Measurements from ENCODE around the gene PXDN.
"Not testable (repeated sequence)": the region's sequence is repeated elsewhere in the genome, so short reads cannot be mapped to it uniquely, and the experiment has no call there.

PXDN gene, protein sequence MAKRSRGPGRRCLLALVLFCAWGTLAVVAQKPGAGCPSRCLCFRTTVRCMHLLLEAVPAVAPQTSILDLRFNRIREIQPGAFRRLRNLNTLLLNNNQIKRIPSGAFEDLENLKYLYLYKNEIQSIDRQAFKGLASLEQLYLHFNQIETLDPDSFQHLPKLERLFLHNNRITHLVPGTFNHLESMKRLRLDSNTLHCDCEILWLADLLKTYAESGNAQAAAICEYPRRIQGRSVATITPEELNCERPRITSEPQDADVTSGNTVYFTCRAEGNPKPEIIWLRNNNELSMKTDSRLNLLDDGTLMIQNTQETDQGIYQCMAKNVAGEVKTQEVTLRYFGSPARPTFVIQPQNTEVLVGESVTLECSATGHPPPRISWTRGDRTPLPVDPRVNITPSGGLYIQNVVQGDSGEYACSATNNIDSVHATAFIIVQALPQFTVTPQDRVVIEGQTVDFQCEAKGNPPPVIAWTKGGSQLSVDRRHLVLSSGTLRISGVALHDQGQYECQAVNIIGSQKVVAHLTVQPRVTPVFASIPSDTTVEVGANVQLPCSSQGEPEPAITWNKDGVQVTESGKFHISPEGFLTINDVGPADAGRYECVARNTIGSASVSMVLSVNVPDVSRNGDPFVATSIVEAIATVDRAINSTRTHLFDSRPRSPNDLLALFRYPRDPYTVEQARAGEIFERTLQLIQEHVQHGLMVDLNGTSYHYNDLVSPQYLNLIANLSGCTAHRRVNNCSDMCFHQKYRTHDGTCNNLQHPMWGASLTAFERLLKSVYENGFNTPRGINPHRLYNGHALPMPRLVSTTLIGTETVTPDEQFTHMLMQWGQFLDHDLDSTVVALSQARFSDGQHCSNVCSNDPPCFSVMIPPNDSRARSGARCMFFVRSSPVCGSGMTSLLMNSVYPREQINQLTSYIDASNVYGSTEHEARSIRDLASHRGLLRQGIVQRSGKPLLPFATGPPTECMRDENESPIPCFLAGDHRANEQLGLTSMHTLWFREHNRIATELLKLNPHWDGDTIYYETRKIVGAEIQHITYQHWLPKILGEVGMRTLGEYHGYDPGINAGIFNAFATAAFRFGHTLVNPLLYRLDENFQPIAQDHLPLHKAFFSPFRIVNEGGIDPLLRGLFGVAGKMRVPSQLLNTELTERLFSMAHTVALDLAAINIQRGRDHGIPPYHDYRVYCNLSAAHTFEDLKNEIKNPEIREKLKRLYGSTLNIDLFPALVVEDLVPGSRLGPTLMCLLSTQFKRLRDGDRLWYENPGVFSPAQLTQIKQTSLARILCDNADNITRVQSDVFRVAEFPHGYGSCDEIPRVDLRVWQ (N-terminal part only)

DNA sequence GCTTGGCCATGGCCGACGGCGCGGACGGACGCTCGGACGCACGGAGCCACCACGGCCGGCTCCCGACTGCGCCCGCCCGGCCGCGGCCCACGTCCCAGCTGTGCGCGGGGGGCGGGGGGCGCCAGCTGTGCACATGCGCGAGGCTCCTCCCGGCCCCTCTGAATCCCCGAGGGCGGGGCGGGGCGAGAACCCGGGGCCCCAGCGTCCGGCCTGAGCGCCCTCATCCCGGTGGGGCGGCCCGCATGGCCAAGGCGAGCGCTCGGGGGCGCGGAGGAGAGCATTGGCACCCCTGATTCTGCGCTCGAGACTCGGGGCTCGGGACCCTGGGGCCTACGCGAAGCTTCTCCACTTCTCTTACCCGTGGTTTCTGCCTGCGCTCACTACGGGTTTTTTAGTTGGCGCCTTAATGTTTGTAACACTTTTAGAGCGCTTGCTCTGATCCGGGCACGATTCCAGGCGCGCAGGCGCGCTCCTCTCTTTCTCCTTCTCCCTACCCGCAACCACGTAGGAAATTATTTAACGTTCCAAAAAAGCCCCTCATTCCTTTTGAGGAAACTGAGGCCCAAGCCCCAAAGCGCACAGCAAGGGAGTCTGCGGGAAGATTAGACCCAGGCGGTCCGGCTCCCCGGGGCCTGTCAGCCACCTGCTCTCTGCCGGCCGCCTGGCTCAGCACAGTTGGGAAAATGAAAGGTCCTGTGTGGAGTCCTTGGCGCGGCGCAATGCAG lies at the start of gene PXDN:
Gene PXDN (minus strand): TSS at position 70 of the 725 bp plus-strand sequence. CDS start 60 bp downstream, at position 10.
- no peak for DNase-seq

DNA sequence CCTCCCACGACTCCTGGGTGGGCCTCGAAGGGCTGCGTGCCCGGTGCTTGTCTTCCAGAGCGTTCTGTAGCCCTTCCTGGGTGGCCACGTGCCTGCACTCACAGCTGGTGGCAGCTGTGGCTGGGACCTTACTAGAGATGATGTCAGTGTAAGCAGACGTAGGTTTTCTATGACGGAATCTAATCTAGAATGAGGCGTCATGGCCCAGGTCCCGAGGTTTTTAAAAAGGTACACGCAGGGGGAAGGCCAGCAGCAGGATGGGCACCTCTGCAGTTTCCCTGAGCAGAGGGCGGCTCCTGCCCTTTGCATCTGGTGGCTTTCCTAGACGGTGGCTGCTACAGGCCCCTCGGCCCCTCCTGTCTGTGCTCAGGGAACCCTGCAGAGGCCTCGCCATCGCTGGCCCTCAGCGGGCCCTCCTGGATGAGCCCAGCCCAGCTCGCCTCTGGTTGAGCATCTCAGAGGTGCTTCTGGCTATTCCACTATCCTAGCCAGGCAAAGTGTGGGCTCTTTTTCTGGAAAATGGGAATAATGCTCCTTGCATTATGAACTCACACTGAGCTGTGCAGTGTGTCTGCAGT lies 49.6 kb upstream of the PXDN start:
- no peak for DNase-seq

DNA sequence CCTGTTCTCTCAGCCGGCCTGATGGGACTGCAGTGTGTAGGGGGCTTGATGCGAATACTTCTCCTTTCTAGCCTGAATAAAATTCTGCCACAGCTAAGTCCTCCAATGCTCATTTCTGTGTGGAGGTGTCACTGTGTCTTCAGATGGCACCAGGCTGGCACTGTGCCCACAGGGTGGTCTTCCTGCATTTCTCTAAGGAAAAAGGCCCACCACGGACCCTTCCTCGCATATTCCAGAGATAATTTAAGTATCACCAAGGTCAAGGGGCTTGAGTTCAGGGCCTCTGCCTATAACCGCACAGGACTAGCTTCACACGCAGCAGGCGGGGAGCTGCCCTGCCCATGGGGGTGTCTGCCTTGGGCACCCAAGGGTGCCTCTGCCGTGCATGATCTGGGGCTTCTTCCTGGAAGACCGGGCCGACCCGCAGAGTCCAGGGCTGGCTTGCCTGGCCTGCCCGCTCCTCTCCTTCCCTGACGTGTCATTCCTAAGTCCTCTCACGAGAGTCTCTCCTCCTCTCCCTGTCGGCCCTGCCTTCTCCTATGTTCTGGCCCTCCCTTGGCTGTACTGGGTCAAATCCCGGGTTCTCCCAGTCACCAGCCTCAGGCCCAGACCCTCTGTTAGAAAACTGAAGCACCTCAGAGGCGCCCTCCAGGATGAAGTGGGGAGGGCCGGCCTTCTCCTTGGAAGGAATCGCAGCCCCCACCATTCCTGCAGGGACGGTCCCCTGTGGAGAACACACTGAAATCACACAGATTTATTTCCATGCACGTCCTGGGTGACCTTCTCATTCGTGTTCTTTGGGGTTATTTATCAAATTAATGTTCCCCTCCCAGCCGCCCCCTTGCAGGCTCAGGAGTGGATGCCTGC lies 48.9 kb upstream of the PXDN start:
- DNase-seq, result no peak

DNA sequence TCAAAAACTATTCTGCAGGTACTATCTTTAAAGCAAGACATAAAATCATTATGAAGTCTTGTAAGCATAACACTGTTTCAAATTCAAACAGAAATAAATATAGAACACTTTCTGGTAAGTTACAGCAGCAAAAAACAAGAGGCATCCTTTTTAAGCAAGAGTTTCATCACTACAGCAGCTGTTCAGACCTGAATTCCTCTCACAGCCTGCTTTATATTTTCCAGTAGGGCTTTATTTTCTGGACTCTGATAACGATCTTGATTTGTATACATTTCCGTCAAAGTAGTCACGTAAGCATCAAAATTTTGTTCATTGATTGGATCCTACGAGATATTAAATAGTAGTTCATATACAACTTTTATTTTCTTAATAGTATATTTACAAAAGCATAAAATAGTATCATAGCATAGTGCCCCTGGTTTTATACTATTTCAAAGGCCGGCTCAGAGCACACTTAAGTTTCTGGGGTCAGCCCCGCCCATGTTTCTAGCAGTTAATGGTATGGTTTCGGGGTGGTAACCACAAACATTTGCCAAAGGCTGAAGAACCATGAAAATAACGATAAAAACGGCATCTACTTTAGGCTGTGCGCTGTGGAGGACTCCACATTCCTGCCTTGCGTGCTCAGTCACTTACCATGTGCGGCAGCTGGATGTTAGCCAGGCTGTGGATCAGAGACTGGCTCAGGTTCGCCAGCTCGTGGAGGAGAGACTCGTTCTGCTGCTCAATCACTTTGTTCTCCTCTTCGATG lies 47.5 kb upstream of the PXDN start:
- DNase-seq, result no peak

DNA sequence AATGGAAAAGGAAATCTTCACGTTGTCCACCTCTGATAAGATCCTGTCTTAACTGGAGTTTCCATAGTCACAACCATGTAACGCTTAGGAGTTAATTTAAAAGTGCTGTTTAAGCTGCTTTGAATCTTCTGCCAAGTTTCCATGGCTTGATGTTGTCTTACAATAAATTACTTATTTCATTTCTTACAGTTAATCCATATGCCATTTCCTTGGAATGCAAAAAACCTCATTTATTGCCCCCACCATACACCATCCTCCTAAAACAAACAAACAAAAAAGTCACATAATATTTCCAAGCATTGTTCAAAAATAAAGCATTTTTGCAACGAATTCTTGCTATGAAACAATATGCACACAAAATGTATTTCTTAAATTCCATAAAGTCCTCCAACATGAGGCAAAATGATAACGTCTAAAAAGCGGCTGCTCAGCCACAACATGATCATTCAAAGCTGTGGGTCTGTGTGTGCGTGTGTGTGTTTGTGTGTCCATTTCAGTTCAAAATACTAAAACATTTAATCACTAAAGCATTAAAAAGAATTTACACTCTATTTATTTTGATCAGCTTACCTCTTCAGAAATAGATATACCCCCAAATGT lies 46.8 kb upstream of the PXDN start:
- no peak for DNase-seq

DNA sequence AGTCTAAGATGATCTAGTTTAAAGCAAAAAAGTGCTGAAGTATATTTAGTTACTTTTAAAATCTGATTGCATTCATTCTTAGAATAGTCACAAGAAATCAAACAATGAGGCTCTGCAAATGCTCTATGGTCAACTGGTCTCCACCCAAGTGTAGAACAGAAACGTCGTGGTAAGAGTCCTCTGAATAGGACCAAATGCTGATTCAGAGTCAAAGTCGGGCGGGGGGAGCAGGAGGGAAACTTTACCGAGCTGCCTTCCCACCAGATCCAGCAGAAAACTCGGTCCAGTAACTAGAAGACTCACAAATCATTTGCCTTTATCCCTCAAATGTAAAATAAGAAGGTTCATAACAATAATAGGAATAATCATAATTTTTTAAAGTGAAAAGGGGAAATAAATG lies 46.2 kb upstream of the PXDN start:
- DNase-seq, result no peak

DNA sequence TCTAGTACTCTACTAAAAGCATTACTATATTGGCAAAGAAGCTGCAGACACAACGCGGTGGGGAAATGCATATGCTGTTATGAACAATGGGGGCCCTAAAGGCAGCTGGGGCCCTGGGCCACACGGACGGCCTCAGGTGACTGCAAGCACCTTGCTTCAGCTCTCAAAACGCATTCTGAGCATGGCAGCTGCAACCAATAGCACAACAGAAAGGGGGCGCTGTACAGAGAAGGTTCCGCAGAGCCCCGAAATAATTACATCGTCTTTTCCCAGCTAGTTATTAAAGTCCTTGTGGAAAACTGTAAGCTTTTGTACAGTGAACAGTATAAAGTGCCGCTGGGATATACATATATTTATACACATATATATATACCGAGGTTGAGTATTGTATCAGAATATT lies 45.3 kb upstream of the PXDN start:
- no peak for DNase-seq

DNA sequence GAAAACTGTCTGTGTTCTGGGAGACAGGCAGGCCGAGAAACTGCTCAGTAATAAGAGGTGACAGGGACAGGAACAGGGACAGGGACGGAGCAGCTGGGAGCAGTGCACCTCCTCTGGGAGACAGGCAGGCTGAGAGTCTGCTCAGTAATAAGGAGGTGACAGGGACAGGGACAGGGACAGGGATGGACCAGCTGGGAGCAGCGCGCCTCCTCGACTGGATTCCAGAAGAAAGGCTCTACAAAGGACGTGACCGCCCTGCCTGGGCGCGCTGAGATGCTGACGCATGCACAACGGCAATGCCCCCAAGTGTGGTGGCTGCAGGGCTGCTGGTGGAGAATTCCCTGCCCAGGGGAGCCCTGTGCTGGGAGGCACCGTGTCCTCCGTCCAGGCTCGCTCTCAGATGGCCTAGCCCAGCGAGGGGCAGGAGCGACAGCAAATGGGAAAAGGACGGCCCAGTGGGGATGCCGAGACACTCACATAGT lies 44.2 kb upstream of the PXDN start:
- DNase-seq, result no peak

DNA sequence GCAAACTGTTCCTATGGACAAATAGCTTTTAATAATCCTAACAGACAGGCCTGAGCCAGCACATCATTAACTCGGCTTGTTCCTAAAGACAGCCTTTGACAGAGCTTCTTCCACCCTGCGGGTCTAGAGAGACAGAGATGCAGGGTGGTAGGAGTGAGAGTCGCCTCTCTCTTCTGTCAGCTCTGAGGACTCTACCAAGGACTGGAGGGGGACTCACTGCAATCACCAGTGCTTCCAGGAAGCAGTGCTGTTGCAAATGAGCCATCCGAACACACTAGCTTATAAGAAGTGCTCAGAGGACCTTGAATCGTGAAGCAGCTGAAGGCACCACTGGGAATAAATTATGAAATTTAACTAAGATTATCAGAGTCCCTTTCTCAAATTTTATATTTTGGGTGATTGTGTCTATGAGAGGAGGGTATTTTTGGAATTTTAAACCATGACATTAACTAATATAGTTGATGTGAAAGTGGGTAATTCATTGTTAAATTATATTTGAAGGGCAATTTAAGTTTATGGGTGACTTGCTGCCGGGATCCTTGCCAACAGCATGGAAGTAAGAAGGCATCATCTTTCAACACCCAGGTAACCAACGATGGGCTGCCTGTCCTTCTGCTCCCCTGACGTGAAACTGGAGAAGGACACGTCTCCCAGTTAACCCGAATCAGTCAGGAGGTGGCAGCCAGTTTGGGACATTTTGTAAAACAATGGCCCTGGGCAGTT lies 43.6 kb upstream of the PXDN start:
- DNase-seq, result no peak

DNA sequence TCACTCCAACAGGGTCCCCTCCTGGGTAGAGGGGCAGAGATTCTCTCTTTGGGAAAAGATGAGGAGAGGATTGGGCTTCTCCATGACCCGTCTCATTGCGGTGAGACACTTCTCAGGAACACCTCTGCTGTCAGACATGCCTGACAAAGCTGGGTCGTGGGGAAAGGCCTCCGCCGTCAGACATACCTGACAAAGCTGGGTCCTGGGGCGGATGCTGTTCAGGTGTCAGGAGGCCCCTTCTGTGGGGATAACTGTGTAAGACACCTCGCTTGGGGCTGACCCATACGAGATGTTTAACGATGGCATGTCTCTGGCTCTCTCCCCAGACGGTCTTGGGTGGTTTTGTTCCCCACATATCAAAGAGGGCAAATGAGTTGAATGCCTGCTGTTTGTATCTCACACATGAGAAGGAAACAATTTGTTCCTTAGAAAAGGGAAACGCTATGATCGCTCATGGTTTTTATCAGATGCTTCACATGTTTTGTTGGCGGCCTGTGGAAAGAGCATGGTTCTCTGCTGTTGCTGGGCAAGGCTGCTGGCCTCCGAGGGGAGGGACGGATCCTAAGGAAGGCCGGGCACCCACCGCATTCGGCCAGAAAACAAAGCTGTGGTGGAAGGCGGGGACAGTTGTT lies 40.8 kb upstream of the PXDN start:
- no peak for DNase-seq

DNA sequence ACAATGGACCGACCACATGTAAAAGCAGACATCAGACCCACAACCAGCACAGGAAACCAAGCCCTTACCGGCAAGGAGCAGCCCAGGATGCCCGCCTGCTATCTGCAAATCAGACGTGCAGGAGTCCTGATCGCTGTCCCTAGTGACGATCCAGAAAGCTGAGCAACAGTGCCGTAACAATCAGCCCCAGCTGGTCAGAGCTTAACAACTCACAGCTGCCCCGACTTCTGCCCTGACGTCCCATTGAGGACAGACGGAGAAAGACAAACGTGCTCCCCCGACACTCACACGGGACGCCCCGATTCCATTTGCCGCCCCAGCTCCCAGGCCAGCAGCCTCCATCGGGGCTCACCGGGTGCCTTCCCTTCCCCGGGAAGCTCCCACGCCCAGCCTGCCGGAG lies 39.8 kb upstream of the PXDN start:
- DNase-seq, result no peak

DNA sequence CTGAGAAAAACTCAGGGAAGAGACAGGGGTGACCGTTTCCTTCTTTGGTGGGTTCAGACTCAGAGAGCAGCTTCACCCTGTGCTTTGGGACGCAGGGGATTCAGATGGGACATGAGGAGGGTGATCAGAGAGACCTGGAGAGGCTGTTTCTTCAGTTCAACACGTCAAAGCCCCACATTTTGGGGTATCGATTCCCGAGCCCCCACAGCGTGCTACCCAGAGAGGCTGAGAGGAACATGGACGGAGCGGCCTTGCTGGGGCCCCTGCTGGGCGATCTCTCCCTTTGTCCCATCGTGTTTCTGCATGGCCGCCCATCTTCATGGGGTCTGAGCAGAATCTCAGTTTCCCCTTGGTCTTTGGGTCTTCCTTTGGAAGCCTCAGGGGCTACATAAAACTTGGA lies 38.2 kb upstream of the PXDN start:
- no peak for DNase-seq

DNA sequence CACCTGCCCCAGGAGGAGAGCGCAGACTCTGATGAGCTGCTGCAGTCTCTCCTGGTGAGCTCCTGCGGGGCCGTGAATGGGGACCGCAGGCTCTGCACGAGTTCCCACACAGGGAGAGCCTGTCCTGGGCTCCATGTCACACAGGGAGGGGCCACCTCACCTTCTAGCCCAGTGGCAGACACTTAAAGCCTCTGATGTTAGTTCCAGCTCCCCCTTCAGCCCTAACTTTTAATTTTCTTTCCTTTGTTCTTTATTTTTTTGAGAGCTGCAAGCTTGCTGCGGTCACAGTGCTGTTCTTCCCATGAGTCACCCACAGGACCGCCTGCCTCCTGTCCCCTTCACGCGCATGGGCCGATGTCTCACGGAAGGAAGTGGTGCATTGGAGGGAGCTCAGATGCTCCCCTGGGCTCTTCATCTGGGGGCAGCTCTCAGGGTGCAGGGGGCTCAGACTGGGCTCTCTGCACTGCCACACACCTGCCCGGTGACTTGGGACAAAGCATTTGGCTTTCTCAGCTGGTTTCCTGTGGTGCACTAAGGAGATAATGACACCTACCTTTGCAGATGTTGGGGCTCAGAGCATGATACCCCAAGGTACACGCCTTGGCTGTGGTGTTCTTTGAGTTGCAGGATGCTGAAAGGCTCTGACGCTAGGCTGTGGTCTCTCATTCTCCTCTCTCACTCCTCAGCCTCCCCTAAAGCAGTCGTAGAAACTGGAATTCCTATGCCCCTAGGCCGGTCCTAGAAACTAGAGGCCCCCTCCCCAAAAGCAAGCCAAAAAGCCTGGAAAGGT lies 37.2 kb upstream of the PXDN start:
- no peak for DNase-seq

DNA sequence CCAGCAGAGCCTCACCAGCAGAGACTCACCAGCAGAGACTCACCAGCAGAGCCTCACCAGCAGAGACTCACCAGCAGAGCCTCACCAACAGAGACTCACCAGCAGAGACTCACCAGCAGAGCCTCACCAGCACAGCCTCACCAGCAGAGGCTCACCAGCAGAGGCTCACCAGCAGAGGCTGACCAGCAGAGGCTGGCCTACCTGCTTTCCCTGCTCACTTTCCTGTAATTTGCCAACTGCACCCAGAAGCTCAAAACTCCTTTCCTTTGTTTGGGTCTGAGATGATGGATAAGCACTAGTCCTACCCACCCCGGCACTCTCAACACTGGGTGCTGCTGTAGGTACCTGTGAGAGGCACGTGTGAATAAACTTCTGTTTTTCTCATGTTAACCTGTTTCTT lies 36.4 kb upstream of the PXDN start:
- DNase-seq, result no peak

DNA sequence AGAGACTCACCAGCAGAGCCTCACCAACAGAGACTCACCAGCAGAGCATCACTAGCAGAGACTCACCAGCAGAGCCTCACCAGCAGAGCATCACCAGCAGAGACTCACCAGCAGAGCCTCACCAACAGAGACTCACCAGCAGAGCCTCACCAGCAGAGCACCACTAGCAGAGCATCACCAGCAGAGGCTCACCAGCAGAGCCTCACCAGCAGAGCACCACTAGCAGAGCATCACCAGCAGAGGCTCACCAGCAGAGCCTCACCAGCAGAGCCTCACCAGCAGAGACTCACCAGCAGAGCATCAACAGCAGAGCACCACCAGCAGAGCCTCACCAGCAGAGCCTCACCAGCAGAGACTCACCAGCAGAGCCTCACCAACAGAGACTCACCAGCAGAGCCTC lies 35.7 kb upstream of the PXDN start:
- DNase-seq, result not testable (repeated sequence)

DNA sequence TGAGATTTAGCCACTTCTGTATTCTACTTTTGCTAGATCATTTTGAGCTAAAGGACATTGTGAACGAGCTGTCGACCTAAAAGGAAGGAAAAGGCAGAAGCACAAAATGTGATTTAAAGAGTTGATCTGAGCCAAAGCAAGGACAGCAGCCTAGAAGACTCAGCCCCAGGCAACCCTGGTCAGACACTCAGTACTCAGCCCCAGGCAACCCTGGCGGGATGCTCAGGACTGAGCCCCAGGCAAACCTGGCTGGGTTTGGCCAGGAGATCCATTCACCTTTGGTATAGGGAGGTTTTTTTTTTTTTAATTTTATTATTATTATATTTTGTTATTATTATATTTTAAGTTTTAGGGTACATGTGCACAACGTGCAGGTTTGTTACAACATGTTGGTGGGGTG lies 34.3 kb upstream of the PXDN start:
- DNase-seq, result no peak

DNA sequence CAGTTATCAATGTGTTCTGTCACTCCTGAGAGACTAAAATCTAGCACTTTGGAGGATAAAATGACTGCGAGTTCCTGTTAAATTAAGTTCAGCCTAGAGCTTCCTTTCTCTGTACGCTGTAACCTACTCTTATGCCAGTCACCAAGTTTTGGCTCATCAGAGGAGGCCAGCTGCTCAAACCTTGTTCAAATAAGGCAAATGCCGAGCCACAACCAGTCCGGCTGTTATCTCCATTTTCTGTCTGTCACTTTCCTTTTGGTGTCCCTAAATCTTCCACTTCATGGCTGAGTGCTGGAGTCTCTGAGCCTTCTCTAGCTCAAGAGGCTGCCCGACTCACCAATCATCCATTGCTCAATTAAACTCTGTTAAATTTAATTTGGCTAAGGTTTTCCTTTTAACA lies 33.5 kb upstream of the PXDN start:
- no peak for DNase-seq

DNA sequence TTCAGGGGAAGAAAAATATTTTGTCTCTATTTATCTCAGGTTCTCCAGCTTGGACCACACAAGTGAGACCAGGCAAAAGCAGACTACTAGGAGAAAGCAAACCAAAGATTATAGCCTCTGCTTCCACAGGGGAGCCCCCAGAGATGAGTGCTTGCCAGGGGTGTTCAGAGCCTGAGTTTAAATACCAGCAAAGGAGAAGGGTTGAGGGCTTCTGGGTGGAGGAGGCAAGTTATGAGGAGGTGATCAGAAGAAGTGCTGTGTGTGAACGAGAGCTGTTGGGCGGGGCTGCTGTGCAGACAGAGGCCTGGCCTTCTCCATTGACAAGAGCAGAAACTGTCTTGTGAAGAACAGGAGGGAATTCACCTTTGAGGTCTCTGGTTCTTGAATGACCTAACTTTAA lies 32.8 kb upstream of the PXDN start:
- no peak for DNase-seq

Measured in NCI-H748 treated with DMSO at 0.1 percent for 48 hours (cell line).